H1 (cell line): ENCODE data around the gene ZSWIM6.
A peak's percentile ranks its signal among the peaks of the same experiment; 100 is the strongest.

Source experiments
- CHD2 ChIP-seq: IDR thresholded peaks from 2 replicates; pipeline ENCODE4 v1.6.1; 2012; ENCODE audit warnings: low read length, improper control_type of control experiment
- KDM1A ChIP-seq: fragments of 200-600, 300-600 bp; sonication (generic); IDR thresholded peaks from 2 replicates; pipeline ENCODE4 v1.7.1; 2016; ENCODE audit warnings: mild to moderate bottlenecking, low read length, borderline replicate concordance
- KDM5A ChIP-seq: fragments of 200-600 bp; IDR thresholded peaks from 2 replicates; pipeline ENCODE4 v1.7.1; 2012; ENCODE audit warnings: mild to moderate bottlenecking, low read length, inconsistent platforms, mixed read lengths
- MAFK ChIP-seq: IDR thresholded peaks from 2 replicates; pipeline ENCODE4 v1.6.1; 2012; ENCODE audit warnings: low read depth, mild to moderate bottlenecking, improper control_type of control experiment, low read length
- PHF8 ChIP-seq: fragments of 200-600 bp; sonication (generic); conservative IDR thresholded peaks from 2 replicates; pipeline ENCODE4 v1.7.1; 2012; ENCODE audit warnings: low read depth, mild to moderate bottlenecking, inconsistent platforms, low read length, moderate library complexity
- POLR2A ChIP-seq, 2 experiments: IDR thresholded peaks; 1 replicate in 1 of 2; 2 replicates in 1 of 2; pipeline ENCODE4 v1.6.1; 2011; ENCODE audit warnings: low read depth in 2 of 2, low read length in 2 of 2, mild to moderate bottlenecking in 2 of 2; ENCODE audit errors: control extremely low read depth in 1 of 2
- POLR2AphosphoS5 ChIP-seq: IDR thresholded peaks from 2 replicates; pipeline ENCODE4 v1.6.1; 2011; ENCODE audit warnings: low read depth, low read length
- RAD21 ChIP-seq, 2 experiments: IDR thresholded peaks in 1 of 2; conservative IDR thresholded peaks in 1 of 2; 2 replicates each; pipeline ENCODE4 v1.6.1; 2011; ENCODE audit warnings: low read depth in 2 of 2, low read length in 2 of 2, improper control_type of control experiment in 1 of 2, inconsistent platforms in 1 of 2, mild to moderate bottlenecking in 1 of 2, moderate library complexity in 1 of 2
- RNF2 ChIP-seq: fragments of 200-900, 300-1000 bp; sonication (generic); IDR thresholded peaks from 2 replicates; pipeline ENCODE4 v1.7.1; 2016; ENCODE audit warnings: borderline replicate concordance, low read depth, mild to moderate bottlenecking, antibody characterized with exemption, low read length; ENCODE audit not compliant: poor library complexity, severe bottlenecking; ENCODE audit errors: missing control alignments
- SP1 ChIP-seq: IDR thresholded peaks from 2 replicates; pipeline ENCODE4 v1.6.1; 2011; ENCODE audit warnings: low read depth, low read length
- TAF1 ChIP-seq: IDR thresholded peaks from 2 replicates; pipeline ENCODE4 v1.6.1; 2011; ENCODE audit warnings: mild to moderate bottlenecking, low read depth, low read length
- TBP ChIP-seq: IDR thresholded peaks from 2 replicates; pipeline ENCODE4 v1.6.1; 2011; ENCODE audit warnings: low read depth, low read length, improper control_type of control experiment
- TF ChIP-seq, protein P1 (sequence below), 3 experiments: IDR thresholded peaks; 1 replicate in 2 of 3; 2 replicates in 1 of 3; pipeline versions ENCODE4 v1.5.1 to v1.6.1; 2011; ENCODE audit warnings: low read length in 3 of 3, mild to moderate bottlenecking in 3 of 3, inconsistent platforms in 2 of 3, low read depth in 1 of 3, moderate library complexity in 1 of 3; ENCODE audit not compliant: insufficient read depth in 1 of 3; ENCODE audit errors: control extremely low read depth in 1 of 3
- TF ChIP-seq, protein P2 (sequence below): IDR thresholded peaks from 2 replicates; pipeline ENCODE4 v1.6.1; 2011; ENCODE audit warnings: low read depth, mild to moderate bottlenecking, low read length; ENCODE audit not compliant: insufficient read depth

DNA sequence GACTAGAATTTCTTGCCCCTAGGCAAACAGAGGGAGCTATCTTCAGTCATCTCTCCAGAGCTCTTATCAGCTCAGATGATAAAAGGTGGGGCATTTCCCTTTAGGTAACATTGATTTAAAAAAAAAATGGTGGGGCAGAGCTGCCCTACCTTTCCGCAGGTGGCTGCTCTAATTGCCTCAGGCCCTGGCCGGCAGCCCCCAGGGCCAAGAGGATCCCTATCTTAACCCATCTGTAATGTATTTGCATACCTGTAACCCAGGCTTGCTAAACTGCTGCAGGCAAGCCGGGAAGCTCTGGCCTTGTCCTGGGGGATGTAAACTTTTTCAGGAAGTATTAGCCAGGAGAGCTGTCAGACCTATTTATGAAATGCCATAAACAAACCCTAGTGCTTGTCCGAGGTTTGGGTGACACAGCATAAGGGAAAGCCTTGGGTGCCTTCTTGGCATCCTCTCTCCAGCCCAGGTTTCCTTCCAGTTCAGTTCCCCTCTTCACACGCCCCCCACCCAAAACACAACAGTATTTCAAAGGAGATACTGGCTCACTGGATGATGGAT, 20.9 kb upstream of the ZSWIM6 start:
- TF ChIP-seq PHF8 (no peak), SP1 (no peak), TAF1 (no peak), MAFK (no peak), POLR2AphosphoS5 (peak; percentile 32; the same call in 1 of the 2 replicates), KDM5A (no peak), TBP (no peak), RNF2 (no peak), POLR2A (IDR thresholded peaks at IDR 0.05; ENCODE audit: control extremely low read depth in 1 of 2, low read depth in 2 of 2, low read length in 2 of 2) (no peak), KDM1A (no peak), CHD2 (no peak), RAD21 (IDR thresholded peaks at IDR 0.05 in 1 of 2, conservative IDR thresholded peaks at IDR 0.05 in 1 of 2; ENCODE audit: low read depth in 2 of 2, low read length in 2 of 2) (no peak)
- TF ChIP-seq, protein P1, sequence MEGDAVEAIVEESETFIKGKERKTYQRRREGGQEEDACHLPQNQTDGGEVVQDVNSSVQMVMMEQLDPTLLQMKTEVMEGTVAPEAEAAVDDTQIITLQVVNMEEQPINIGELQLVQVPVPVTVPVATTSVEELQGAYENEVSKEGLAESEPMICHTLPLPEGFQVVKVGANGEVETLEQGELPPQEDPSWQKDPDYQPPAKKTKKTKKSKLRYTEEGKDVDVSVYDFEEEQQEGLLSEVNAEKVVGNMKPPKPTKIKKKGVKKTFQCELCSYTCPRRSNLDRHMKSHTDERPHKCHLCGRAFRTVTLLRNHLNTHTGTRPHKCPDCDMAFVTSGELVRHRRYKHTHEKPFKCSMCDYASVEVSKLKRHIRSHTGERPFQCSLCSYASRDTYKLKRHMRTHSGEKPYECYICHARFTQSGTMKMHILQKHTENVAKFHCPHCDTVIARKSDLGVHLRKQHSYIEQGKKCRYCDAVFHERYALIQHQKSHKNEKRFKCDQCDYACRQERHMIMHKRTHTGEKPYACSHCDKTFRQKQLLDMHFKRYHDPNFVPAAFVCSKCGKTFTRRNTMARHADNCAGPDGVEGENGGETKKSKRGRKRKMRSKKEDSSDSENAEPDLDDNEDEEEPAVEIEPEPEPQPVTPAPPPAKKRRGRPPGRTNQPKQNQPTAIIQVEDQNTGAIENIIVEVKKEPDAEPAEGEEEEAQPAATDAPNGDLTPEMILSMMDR (IDR thresholded peaks at IDR 0.05; ENCODE audit: control extremely low read depth in 1 of 3, insufficient read depth in 1 of 3, low read depth in 1 of 3, low read length in 3 of 3) = no peak
- TF ChIP-seq, protein P2, sequence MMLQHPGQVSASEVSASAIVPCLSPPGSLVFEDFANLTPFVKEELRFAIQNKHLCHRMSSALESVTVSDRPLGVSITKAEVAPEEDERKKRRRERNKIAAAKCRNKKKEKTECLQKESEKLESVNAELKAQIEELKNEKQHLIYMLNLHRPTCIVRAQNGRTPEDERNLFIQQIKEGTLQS = no peak
